Thymus (tissue), 14 donors: ENCODE data around the gene SASS6. TPM values are rescaled to one million over a fixed set of nuclear protein-coding genes. Genes with fewer than 3 reads are reported as not detected.
A peak's percentile ranks its signal among the peaks of the same experiment; 100 is the strongest.

Experiments
- DNase-seq, 9 donors: peaks; one replicate each; pipeline ENCODE4 v3.0.0-alpha.2; 2013; ENCODE audit warnings: low spot score in 9 of 9, low read depth in 6 of 9, missing footprints in 1 of 9
- H3K27ac ChIP-seq, 2 donors: one replicate each; pipeline ENCODE4 v1.5.1; 2013; ENCODE audit warnings: control low read depth in 1 of 2, low read depth in 1 of 2, low read length in 1 of 2, mild to moderate bottlenecking in 1 of 2, moderate library complexity in 1 of 2
- H3K27me3 ChIP-seq, 2 donors: one replicate each; pipeline ENCODE4 v1.5.1; 2013; ENCODE audit warnings: low read length in 1 of 2; ENCODE audit not compliant: control insufficient read depth in 2 of 2, insufficient read depth in 1 of 2
- H3K36me3 ChIP-seq, 2 donors: one replicate each; pipeline ENCODE4 v1.5.1; 2013; ENCODE audit warnings: low read length in 1 of 2, mild to moderate bottlenecking in 1 of 2, moderate library complexity in 1 of 2; ENCODE audit not compliant: control insufficient read depth in 2 of 2, insufficient read depth in 2 of 2
- H3K4me1 ChIP-seq, 2 donors: one replicate each; pipeline ENCODE4 v1.5.1; 2013; ENCODE audit warnings: low read length in 2 of 2; ENCODE audit not compliant: control insufficient read depth in 2 of 2, insufficient read depth in 2 of 2
- H3K4me3 ChIP-seq, 2 donors: one replicate each; pipeline ENCODE4 v1.5.1; 2013; ENCODE audit warnings: low read length in 2 of 2, control low read depth in 1 of 2, mild to moderate bottlenecking in 1 of 2
- H3K9me3 ChIP-seq, 2 donors: one replicate each; pipeline ENCODE4 v1.5.1; 2013; ENCODE audit warnings: low read length in 1 of 2, mild to moderate bottlenecking in 1 of 2; ENCODE audit not compliant: control insufficient read depth in 2 of 2, insufficient read depth in 1 of 2
- WGBS: extraction: QIAGEN DNeasy Blood & Tissue Kit; methylation state at CpG from one replicate; pipeline ENCODE4 v1.1.7; 2013; 5-methylcytosine and 5-hydroxymethylcytosine counted together
- long read RNA-seq, 10 donors: transcript quantifications; one replicate each; lab custom pipeline, GENCODE V29; 2026
- polyA plus RNA-seq: library from polyadenylated mRNA; stranded (reverse); fragments of 200-250 nt; gene quantifications from one replicate; pipeline ENCODE4 v1.2.3, GENCODE V29; 2013
- total RNA-seq: library from RNA; stranded (reverse); fragments of 120-200 nt; gene quantifications from one replicate; pipeline ENCODE4 v1.2.4, GENCODE V29; 2013
- donor health status: healthy.

SASS6 gene, protein sequence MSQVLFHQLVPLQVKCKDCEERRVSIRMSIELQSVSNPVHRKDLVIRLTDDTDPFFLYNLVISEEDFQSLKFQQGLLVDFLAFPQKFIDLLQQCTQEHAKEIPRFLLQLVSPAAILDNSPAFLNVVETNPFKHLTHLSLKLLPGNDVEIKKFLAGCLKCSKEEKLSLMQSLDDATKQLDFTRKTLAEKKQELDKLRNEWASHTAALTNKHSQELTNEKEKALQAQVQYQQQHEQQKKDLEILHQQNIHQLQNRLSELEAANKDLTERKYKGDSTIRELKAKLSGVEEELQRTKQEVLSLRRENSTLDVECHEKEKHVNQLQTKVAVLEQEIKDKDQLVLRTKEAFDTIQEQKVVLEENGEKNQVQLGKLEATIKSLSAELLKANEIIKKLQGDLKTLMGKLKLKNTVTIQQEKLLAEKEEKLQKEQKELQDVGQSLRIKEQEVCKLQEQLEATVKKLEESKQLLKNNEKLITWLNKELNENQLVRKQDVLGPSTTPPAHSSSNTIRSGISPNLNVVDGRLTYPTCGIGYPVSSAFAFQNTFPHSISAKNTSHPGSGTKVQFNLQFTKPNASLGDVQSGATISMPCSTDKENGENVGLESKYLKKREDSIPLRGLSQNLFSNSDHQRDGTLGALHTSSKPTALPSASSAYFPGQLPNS
- total RNA-seq (7.4 TPM), polyA plus RNA-seq (4.9 TPM)
- long read RNA-seq, donor 1: 0 reads
- long read RNA-seq, donor 2, partial matches to known transcripts: 55 of 63 reads
- long read RNA-seq, donor 2, other reads (novel, unspliced or antisense): 8 of 63 reads
- long read RNA-seq, donor 3: 0 reads
- long read RNA-seq, donor 4, partial matches to known transcripts: 53 of 53 reads
- long read RNA-seq, donor 4, other reads (novel, unspliced or antisense): 0 of 53 reads
- long read RNA-seq, donor 5, partial matches to known transcripts: 88 of 90 reads
- long read RNA-seq, donor 5, other reads (novel, unspliced or antisense): 0 of 90 reads
- long read RNA-seq, donor 6, partial matches to known transcripts: 0 of 1 reads
- long read RNA-seq, donor 6, other reads (novel, unspliced or antisense): 0 of 1 reads
- long read RNA-seq, donor 7: 0 reads
- long read RNA-seq, donor 8: 0 reads
- long read RNA-seq, donor 9: 0 reads
- long read RNA-seq, donor 10: 0 reads

DNA sequence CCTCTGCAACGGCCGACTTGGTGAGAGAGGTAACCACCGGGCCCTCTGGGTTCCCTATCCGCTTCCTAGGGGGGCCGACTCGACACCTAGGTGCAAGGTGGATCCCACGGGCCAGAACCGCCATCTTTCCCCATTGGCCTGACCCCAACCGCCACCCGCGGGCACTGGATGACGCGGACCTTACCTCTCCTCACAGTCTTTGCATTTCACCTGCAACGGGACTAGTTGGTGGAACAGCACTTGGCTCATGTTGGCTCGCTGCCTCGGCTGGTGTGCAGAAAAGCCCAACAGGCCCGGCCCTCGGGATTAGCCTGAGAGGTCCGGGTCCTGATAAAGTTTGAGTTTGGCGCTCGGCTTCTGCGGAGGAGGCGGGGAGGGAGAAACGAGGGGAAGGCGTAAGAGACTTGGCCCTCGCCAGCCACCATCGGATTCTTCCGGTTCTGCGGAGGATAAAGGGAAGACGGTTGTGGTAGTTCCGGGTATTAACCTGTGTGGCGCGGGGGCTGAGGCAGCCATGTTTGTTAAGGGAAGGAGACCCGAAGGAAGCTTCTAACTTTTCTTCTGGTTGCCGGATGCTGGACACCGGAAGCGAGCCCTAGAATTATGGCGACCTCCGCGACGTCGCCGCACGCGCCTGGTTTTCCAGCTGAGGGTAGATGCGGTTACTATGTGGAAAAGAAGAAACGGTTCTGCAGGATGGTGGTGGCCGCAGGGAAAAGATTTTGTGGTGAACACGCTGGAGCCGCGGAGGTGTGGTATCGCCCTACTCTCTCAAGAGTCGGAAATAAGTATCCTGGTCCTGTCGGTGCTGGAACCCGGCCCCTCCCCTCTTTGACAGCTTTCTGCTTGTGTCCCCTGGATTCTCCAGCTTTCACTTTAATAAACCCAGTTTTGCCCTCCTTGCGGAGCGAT lies at the start of gene SASS6, which contains the start of gene TRMT13:
SASS6 (minus strand) TSS at position 365 of the 912 bp plus-strand sequence; CDS start at position 249, 116 bp downstream.
TRMT13 (plus strand) TSS at position 598 of the 912 bp plus-strand sequence; CDS start at position 604, 6 bp downstream.
- H3K4me3 ChIP-seq: peak within 1 kb of the TSS; percentile 65 to 87
- peaks cover 7 to 15% of the 10 kb centered on the region in 2 donors for H3K4me1 ChIP-seq
- H3K27ac ChIP-seq: peak within 1 kb of the TSS; percentile 18 to 75
- no peaks in the 10 kb centered on the region for H3K27me3 ChIP-seq
- no peaks in the 10 kb centered on the region for H3K9me3 ChIP-seq
- peaks cover 8 to 11% of the 10 kb centered on the region in 2 donors for H3K36me3 ChIP-seq
- WGBS: under 1% methylated on average over 57 of the region's 57 CpGs
- peak; percentile 89 to 99 (median 96) for DNase-seq

DNA sequence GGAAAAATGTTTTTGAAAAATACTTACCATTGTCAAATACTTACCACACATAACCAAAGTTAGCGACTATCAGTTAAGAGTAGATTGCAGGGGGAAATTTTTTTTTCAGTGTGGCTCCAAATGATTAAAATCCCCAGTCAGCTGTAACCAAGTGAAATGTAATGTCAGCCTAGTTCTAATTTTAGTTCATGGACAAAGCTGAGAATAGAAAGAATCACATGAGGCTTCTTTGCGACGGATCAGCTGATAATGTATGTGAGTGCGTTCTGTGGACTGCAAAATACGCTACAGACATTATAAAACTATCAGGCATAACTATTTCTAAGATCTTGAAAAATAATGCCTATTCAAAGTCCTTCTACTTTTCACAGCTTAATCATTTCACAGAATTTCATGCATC lies 45.4 kb upstream of the SASS6 start, which contains the start of gene LRRC39:
LRRC39 (minus strand) TSS at position 166 of the 400 bp plus-strand sequence. CDS start 9,740 bp downstream, outside the sequence.
- Histone ChIP-seq H3K27ac (no peak within 1 kb of the TSS), H3K4me3 (no peak within 1 kb of the TSS), H3K9me3 (no peaks in the 10 kb centered on the region), H3K4me1 (no peaks in the 10 kb centered on the region), H3K36me3 (no peaks in the 10 kb centered on the region), H3K27me3 (no peaks in the 10 kb centered on the region)
- no peak for DNase-seq
- 77% methylated on average over 5 of the region's 5 CpGs for WGBS

DNA sequence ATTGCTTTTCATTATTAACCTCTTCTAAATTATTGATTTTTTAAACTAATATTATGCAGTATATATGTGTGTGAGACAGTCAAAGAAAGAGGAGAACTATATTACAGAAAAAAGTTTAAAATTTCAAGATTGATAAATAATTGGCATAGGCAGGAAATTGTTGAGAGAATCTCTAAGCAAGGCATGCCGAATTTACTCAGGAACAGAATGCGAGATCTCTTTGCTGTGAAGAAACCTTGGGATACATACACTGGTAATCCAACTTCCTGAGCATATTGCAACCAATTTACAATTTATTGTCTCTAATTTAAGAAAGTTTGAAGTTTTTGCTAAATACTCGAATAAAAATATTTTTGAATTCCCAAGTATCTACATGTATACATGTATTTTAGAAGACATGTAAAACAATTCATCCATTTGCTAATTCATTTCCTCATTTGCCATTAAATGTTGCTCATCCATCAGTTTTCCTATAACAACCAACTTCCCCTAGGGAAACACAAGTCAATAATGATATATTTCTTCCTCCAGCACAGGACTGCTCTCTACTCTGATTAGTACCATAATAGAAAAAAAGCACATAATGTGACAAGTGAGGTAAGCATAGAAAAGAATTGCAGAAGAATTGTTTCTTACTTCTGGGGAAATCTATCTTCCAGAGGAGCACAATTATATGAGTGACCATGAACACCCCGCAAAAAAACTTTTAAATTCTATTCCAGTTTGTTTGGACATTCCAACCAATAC lies 44.7 kb upstream of the SASS6 start:
- H3K4me3 ChIP-seq: no peak overlapping the region
- WGBS: 97% methylated on average over 4 of the region's 4 CpGs
- no peaks in the 10 kb centered on the region for H3K36me3 ChIP-seq
- H3K9me3 ChIP-seq: no peaks in the 10 kb centered on the region
- no peaks in the 10 kb centered on the region for H3K27me3 ChIP-seq
- no peaks in the 10 kb centered on the region for H3K4me1 ChIP-seq
- DNase-seq: no peak
- no peak overlapping the region for H3K27ac ChIP-seq

DNA sequence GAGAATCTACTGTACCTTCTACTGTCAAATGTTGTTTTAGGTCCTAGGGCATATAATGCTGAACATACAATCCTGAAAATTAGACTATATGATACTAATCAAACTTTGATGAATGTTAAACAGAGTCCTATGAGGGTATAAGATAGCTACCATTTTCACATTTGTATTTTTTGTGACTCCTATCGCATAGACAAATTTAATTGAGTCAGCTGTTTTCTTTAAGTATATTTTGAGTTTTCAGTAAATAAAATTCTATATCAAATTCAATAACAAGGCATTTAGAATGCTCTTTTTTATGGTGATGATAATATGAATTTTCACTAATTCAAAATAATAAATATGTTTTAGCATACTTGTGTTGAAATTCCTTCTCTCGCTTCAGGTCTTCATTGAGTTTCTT lies 35.3 kb upstream of the SASS6 start:
- Histone ChIP-seq H3K36me3 (no peaks in the 10 kb centered on the region), H3K9me3 (no peaks in the 10 kb centered on the region), H3K4me3 (no peak overlapping the region), H3K27ac (no peak overlapping the region), H3K4me1 (no peaks in the 10 kb centered on the region), H3K27me3 (no peaks in the 10 kb centered on the region)
- over 99% methylated on average over 2 of the region's 2 CpGs for WGBS
- no peak for DNase-seq

DNA sequence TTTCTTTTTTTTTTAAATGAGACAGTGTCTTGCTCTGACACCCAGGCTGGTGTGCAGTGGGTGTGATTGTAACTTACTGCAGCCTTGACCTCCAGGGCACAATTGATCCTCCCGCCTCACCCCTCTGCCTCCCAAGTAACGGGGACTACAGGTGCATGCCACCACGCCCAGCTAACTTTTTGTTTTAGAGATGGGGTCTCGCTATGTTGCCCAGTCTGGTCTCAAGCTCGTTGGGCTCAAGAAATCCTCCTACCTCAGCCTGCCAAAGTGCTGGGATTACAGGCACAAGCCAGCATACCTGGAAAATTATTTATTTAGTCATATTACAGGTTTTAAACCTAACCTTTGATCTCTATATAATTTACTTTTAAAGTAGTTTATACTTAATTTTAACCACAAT lies 32.0 kb upstream of the SASS6 start:
- no peaks in the 10 kb centered on the region for H3K9me3 ChIP-seq
- no peaks in the 10 kb centered on the region for H3K27me3 ChIP-seq
- no peaks in the 10 kb centered on the region for H3K36me3 ChIP-seq
- no peak overlapping the region for H3K27ac ChIP-seq
- H3K4me3 ChIP-seq: no peak overlapping the region
- WGBS: 98% methylated on average over 5 of the region's 5 CpGs
- DNase-seq: no peak
- H3K4me1 ChIP-seq: no peaks in the 10 kb centered on the region

DNA sequence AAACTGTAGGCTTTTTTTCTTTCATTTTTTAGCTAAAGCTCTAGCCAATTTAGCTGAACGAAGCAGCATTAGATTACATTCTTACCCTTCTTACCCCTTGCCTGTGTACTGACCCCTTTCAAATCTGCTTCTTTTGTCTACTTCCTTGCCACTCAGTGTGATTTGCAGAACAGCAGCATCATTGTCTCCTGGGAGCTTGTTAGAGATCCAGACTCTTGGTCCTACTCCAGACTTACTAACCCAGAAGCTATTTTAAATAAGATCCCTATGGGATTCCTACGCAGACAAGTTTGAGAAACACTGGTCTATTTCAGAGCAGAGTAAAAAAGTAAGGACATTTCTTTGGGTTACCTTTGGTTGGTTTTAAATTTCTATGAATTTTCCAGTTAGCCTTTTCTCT lies 31.5 kb upstream of the SASS6 start:
- no peaks in the 10 kb centered on the region for H3K36me3 ChIP-seq
- DNase-seq: no peak
- 96% methylated on average over 2 of the region's 2 CpGs for WGBS
- H3K9me3 ChIP-seq: no peaks in the 10 kb centered on the region
- H3K4me1 ChIP-seq: no peaks in the 10 kb centered on the region
- H3K27ac ChIP-seq: no peak overlapping the region
- no peak overlapping the region for H3K4me3 ChIP-seq
- no peaks in the 10 kb centered on the region for H3K27me3 ChIP-seq

DNA sequence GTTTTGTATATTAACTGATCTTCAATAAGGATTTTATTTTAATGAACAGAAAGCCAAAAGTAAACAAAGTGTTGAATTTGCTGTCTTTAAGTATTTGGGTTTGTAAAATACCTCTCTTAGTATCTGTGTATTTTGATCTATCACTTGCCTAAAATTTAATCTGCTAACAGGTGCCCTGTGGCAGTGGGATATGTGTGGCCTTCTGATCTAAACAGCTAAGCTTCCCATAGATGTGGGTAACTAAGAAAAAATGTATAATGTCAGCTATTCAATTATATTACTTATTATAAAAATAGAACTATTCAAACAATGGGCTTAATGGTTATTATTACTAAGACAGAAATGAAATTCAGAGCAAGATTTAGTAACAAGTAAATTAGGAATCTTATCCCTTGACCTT lies 30.2 kb upstream of the SASS6 start:
- H3K27ac ChIP-seq: no peak overlapping the region
- H3K9me3 ChIP-seq: no peaks in the 10 kb centered on the region
- H3K36me3 ChIP-seq: no peaks in the 10 kb centered on the region
- no peak for DNase-seq
- H3K4me3 ChIP-seq: no peak overlapping the region
- H3K4me1 ChIP-seq: no peaks in the 10 kb centered on the region
- H3K27me3 ChIP-seq: no peaks in the 10 kb centered on the region

DNA sequence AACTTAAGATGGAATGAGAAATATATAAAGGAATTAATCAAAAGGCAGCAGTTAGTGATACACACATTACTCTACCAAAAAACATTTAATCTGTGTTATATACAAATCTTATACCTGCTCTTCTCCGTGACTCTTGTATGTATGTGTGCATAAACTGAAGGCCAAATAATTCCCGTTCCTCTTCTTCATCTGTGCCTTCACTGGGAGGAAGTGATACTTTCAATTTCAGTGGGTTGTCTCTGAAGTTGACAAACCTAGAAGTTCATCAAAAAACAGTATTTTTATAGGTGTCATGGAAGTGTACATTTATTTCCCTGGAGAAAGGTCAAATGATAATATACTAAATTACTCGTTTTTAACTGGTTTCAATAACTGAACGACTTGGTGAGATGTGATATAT lies 19.5 kb upstream of the SASS6 start:
- no peak overlapping the region for H3K27ac ChIP-seq
- H3K9me3 ChIP-seq: no peaks in the 10 kb centered on the region
- no peak for DNase-seq
- no peak overlapping the region for H3K4me3 ChIP-seq
- WGBS: 84% methylated on average over 4 of the region's 4 CpGs
- H3K4me1 ChIP-seq: no peaks in the 10 kb centered on the region
- H3K36me3 ChIP-seq: peaks cover 0 to 8% of the 10 kb centered on the region in 2 donors
- H3K27me3 ChIP-seq: no peaks in the 10 kb centered on the region
